Activated CD8-positive, alpha-beta T cell treated with anti-CD3 and anti-CD28 coated beads, Interleukin-2, amount 10 ng/mL, durations not matched to agents 7 days and 5 days (primary cell): ENCODE data around the gene PPM1L. TPM values are rescaled to one million over a fixed set of nuclear protein-coding genes. Genes with fewer than 3 reads are reported as not detected.

Source experiments
- ATAC-seq: fragments of 150-1000 bp; cut with Tn5 transposase; one replicate; pipeline ENCODE4 v1.10.0; 2021; ENCODE audit warnings: moderate library complexity
- CTCF ChIA-PET: fragments of 350-600 bp; sonication (Branson Sonifier 250); formaldehyde crosslinking; loops from one replicate; lab custom pipeline; 2021; ENCODE audit warnings: antibody characterized with exemption; lab: Charles Lee
- POLR2A ChIA-PET: fragments of 350-600 bp; sonication (Branson Sonifier 250); formaldehyde crosslinking; loops from one replicate; lab custom pipeline; 2021; ENCODE audit warnings: antibody characterized with exemption; lab: Charles Lee
- DNase-seq: peaks from one replicate; pipeline ENCODE4 v3.0.0-alpha.2; 2020
- H3K27ac Mint-ChIP-seq: one replicate; pipeline ENCODE4 v1.8.0; 2021; ENCODE audit warnings: mild to moderate bottlenecking, mixed read lengths
- H3K27me3 Mint-ChIP-seq: one replicate; pipeline ENCODE4 v1.8.0; 2021; ENCODE audit warnings: low read depth, mixed read lengths
- H3K36me3 Mint-ChIP-seq: one replicate; pipeline ENCODE4 v1.8.0; 2021; ENCODE audit warnings: low read depth, mixed read lengths
- H3K4me1 Mint-ChIP-seq: one replicate; pipeline ENCODE4 v1.8.0; 2021; ENCODE audit warnings: low read depth, mixed read lengths
- H3K4me3 Mint-ChIP-seq: one replicate; pipeline ENCODE4 v1.8.0; 2021; ENCODE audit warnings: mild to moderate bottlenecking, mixed read lengths
- H3K9me3 Mint-ChIP-seq: one replicate; pipeline ENCODE4 v1.8.0; 2022; ENCODE audit warnings: mixed read lengths; ENCODE audit not compliant: insufficient read depth
- total RNA-seq, 2 experiments: library from RNA; stranded (reverse); gene quantifications; one replicate each; pipeline ENCODE4 v1.2.3, GENCODE V29; 2021

Gene PPM1L
- total RNA-seq, 2 experiments from 2014 or later: 3.8 to 3.9 TPM

GRCh38 chr3:160949460-160949859 is 193.4 kb downstream of the PPM1L start:
- Mint-ChIP-seq H3K4me3 (no peak overlapping the region), H3K27me3 (peaks cover 26% of the 10 kb centered on the region), H3K27ac (no peak overlapping the region), H3K9me3 (no peaks in the 10 kb centered on the region), H3K4me1 (peaks cover 17% of the 10 kb centered on the region), H3K36me3 (no peaks in the 10 kb centered on the region)
- DNase-seq (peak; percentile 28), ATAC-seq (peak; percentile 89)
- CTCF ChIA-PET: interaction anchor here (1.9 kb wide), 1 partner anchor 325 kb away, joined by 5 read pairs; no protein-coding TSS in a partner anchor
- POLR2A ChIA-PET: no interaction called here

- no peaks in the 10 kb centered on the region for H3K36me3 Mint-ChIP-seq
- ATAC-seq: no peak
- no peaks in the 10 kb centered on the region for H3K9me3 Mint-ChIP-seq
- H3K4me3 Mint-ChIP-seq: no peak overlapping the region
- H3K27ac Mint-ChIP-seq: no peak overlapping the region
- peaks cover 17% of the 10 kb centered on the region for H3K4me1 Mint-ChIP-seq
- no peak for DNase-seq
- H3K27me3 Mint-ChIP-seq: peaks cover 26% of the 10 kb centered on the region
- ChIA-PET CTCF (interaction anchor here (1.9 kb wide), 1 partner anchor 324 kb away, joined by 5 read pairs; no protein-coding TSS in a partner anchor), POLR2A (no interaction called here)
Observed at GRCh38 chr3:160950542-160950941, 194.5 kb downstream of the PPM1L start.

GRCh38 chr3:160950954-160951353 is 194.9 kb downstream of the PPM1L start:
- Mint-ChIP-seq H3K4me1 (peaks cover 17% of the 10 kb centered on the region), H3K4me3 (no peak overlapping the region), H3K36me3 (no peaks in the 10 kb centered on the region), H3K27ac (no peak overlapping the region), H3K27me3 (peaks cover 25% of the 10 kb centered on the region), H3K9me3 (no peaks in the 10 kb centered on the region)
- CTCF ChIA-PET: interaction anchor here (1.9 kb wide), 1 partner anchor 324 kb away, joined by 5 read pairs; no protein-coding TSS in a partner anchor
- POLR2A ChIA-PET: no interaction called here
- DNase-seq (no peak), ATAC-seq (no peak)

GRCh38 chr3:160951642-160952487 is 195.8 kb downstream of the PPM1L start:
- no peak for ATAC-seq
- Mint-ChIP-seq H3K27me3 (peaks cover 24% of the 10 kb centered on the region), H3K27ac (no peak overlapping the region), H3K4me1 (peaks cover 17% of the 10 kb centered on the region), H3K36me3 (no peaks in the 10 kb centered on the region), H3K4me3 (no peak overlapping the region), H3K9me3 (no peaks in the 10 kb centered on the region)
- POLR2A ChIA-PET: no interaction called here
- no peak for DNase-seq
- CTCF ChIA-PET: no interaction called here

GRCh38 chr3:160953686-160954085 is 197.7 kb downstream of the PPM1L start:
- H3K36me3 Mint-ChIP-seq: no peaks in the 10 kb centered on the region
- H3K9me3 Mint-ChIP-seq: no peaks in the 10 kb centered on the region
- H3K27me3 Mint-ChIP-seq: peaks cover 26% of the 10 kb centered on the region
- ChIA-PET POLR2A (no interaction called here), CTCF (interaction anchor here (1.1 kb wide), 1 partner anchor 144 kb away, joined by 3 read pairs; no protein-coding TSS in a partner anchor)
- H3K4me3 Mint-ChIP-seq: no peak overlapping the region
- no peak for DNase-seq
- no peak for ATAC-seq
- H3K4me1 Mint-ChIP-seq: peaks cover 17% of the 10 kb centered on the region
- H3K27ac Mint-ChIP-seq: no peak overlapping the region

- ChIA-PET CTCF (interaction anchor here (0.6 to 2.3 kb wide), 24 partner anchors 9 to 466 kb away, joined by 3 to 20 read pairs (median 4); no protein-coding TSS in a partner anchor), POLR2A (interaction anchor here (0.7 to 0.9 kb wide), 2 partner anchors 24 to 285 kb away, joined by 3 to 4 read pairs; no protein-coding TSS in a partner anchor)
- no peak overlapping the region for H3K27ac Mint-ChIP-seq
- H3K4me1 Mint-ChIP-seq: no peaks in the 10 kb centered on the region
- ATAC-seq (peak; percentile 60), DNase-seq (no peak)
- no peak overlapping the region for H3K4me3 Mint-ChIP-seq
- H3K27me3 Mint-ChIP-seq: peaks cover 14% of the 10 kb centered on the region
- no peaks in the 10 kb centered on the region for H3K36me3 Mint-ChIP-seq
- H3K9me3 Mint-ChIP-seq: no peaks in the 10 kb centered on the region
Observed at GRCh38 chr3:160956785-160957184, 200.8 kb downstream of the PPM1L start.

GRCh38 chr3:160960568-160960967 is 204.5 kb downstream of the PPM1L start:
- no peak overlapping the region for H3K4me3 Mint-ChIP-seq
- no peak overlapping the region for H3K27ac Mint-ChIP-seq
- no peak for DNase-seq
- no peaks in the 10 kb centered on the region for H3K36me3 Mint-ChIP-seq
- no peaks in the 10 kb centered on the region for H3K4me1 Mint-ChIP-seq
- ChIA-PET POLR2A (no interaction called here), CTCF (interaction anchor here (1.1 kb wide), 1 partner anchor 16 kb away, joined by 3 read pairs; no protein-coding TSS in a partner anchor)
- H3K9me3 Mint-ChIP-seq: no peaks in the 10 kb centered on the region
- ATAC-seq: no peak
- peaks cover 2% of the 10 kb centered on the region for H3K27me3 Mint-ChIP-seq

- no peak for DNase-seq
- POLR2A ChIA-PET: no interaction called here
- H3K27me3 Mint-ChIP-seq: no peaks in the 10 kb centered on the region
Observed at GRCh38 chr3:160963949-160964348, 207.9 kb downstream of the PPM1L start.

GRCh38 chr3:160968761-160969160 is 212.7 kb downstream of the PPM1L start:
- DNase-seq (no peak), ATAC-seq (no peak)
- Mint-ChIP-seq H3K27me3 (no peaks in the 10 kb centered on the region), H3K27ac (no peak overlapping the region), H3K9me3 (no peaks in the 10 kb centered on the region), H3K4me3 (no peak overlapping the region), H3K4me1 (peaks cover 9% of the 10 kb centered on the region), H3K36me3 (no peaks in the 10 kb centered on the region)
- ChIA-PET CTCF (interaction anchor here (1.1 to 2.3 kb wide), 2 partner anchors 12 to 306 kb away, joined by 3 to 12 read pairs; no protein-coding TSS in a partner anchor), POLR2A (no interaction called here)

More at GRCh38 chr3:160963949-160964348, 207.9 kb downstream of the PPM1L start:
- no peaks in the 10 kb centered on the region for H3K9me3 Mint-ChIP-seq
- CTCF ChIA-PET: no interaction called here
- ATAC-seq: no peak
- no peaks in the 10 kb centered on the region for H3K4me1 Mint-ChIP-seq
- no peaks in the 10 kb centered on the region for H3K36me3 Mint-ChIP-seq
- H3K27ac Mint-ChIP-seq: no peak overlapping the region
- no peak overlapping the region for H3K4me3 Mint-ChIP-seq

GRCh38 chr3:160973067-160973809 is 217.2 kb downstream of the PPM1L start:
- Mint-ChIP-seq H3K4me1 (peaks cover 14% of the 10 kb centered on the region), H3K27me3 (no peaks in the 10 kb centered on the region), H3K9me3 (peaks cover under 1% of the 10 kb centered on the region), H3K36me3 (peaks cover 6% of the 10 kb centered on the region), H3K4me3 (no peak overlapping the region), H3K27ac (peak overlapping the region; percentile 67)
- DNase-seq (no peak), ATAC-seq (peak; percentile 23)
- ChIA-PET POLR2A (no interaction called here), CTCF (no interaction called here)

GRCh38 chr3:160977773-160978172 is 221.7 kb downstream of the PPM1L start:
- DNase-seq: no peak
- peaks cover 20% of the 10 kb centered on the region for H3K36me3 Mint-ChIP-seq
- H3K9me3 Mint-ChIP-seq: peaks cover 15% of the 10 kb centered on the region
- ATAC-seq: no peak
- H3K27ac Mint-ChIP-seq: no peak overlapping the region
- H3K27me3 Mint-ChIP-seq: no peaks in the 10 kb centered on the region
- H3K4me1 Mint-ChIP-seq: peaks cover 46% of the 10 kb centered on the region
- ChIA-PET POLR2A (no interaction called here), CTCF (no interaction called here)
- H3K4me3 Mint-ChIP-seq: no peak overlapping the region
